Measurements from ENCODE around the gene INTU.
A peak's percentile ranks its signal among the peaks of the same experiment; 100 is the strongest.

INTU gene

DNA sequence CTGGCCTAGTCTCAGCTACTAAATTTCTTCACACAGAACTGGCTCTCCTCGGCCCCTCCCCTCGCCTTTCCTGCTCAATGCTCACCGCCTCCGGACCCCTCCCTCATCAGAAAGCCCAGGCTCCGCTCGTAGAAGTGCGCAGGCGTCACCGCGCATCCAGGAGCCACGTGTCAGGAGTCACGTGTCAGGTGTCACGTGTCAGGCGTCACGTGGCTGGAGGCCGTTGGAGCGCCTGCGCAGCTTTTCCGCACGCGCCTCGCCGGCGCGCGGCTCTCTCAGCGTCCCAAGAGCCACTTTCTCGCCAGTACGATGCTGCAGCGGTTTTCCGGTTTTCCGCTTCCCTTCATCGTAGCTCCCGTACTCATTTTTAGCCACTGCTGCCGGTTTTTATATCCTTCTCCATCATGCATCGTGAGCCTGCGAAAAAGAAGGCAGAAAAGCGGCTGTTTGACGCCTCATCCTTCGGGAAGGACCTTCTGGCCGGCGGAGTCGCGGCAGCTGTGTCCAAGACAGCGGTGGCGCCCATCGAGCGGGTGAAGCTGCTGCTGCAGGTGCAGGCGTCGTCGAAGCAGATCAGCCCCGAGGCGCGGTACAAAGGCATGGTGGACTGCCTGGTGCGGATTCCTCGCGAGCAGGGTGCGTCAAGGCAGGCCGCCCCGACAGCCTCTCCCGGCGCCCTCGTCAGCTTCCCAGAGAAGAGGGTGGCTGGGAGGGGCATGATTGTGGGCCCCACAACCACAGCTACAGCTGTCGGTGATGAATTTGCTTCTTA is 97.6 kb downstream of the INTU start, which contains the start of gene SLC25A31:
TSS of gene SLC25A31 (plus strand) at position 259 of the 772 bp plus-strand sequence. CDS start at position 405, 146 bp downstream.
- Histone ChIP-seq H3K4me2 (ENCODE audit: low read depth, low read length, poor library complexity, severe bottlenecking) (no peak within 1 kb of the TSS), H3K9me2 (replicated peaks; ENCODE audit: low read depth, low read length) (no peaks in the 10 kb centered on the region), H4K20me1 (ENCODE audit: insufficient read depth, low read length, poor library complexity, severe bottlenecking) (no peaks in the 10 kb centered on the region), H3F3A (ENCODE audit: low read depth) (no peaks in the 10 kb centered on the region), H3K9me3 (ENCODE audit: insufficient read depth, low read depth, low read length) (no peaks in the 10 kb centered on the region), H3K79me2 (ENCODE audit: insufficient read depth, low read length) (no peaks in the 10 kb centered on the region), H3K36me3 (ENCODE audit: insufficient read depth, low read length) (no peaks in the 10 kb centered on the region), H2AFZ (ENCODE audit: low read length) (no peak within 1 kb of the TSS), H3K9ac (ENCODE audit: low read depth, low read length, poor library complexity, severe bottlenecking) (no peak within 1 kb of the TSS), H3K4me1 (ENCODE audit: insufficient read depth, low read length, poor library complexity, severe bottlenecking) (no peaks in the 10 kb centered on the region), H3K4me3 (ENCODE audit: low read length, poor library complexity, severe bottlenecking) (no peak within 1 kb of the TSS), H3K27me3 (ENCODE audit: insufficient read depth, low read length, poor library complexity, severe bottlenecking) (no peaks in the 10 kb centered on the region)
- no peak for TF ChIP-seq EZH2phosphoT487 (IDR thresholded peaks at IDR 0.05; ENCODE audit: borderline replicate concordance)
- no peak for TF ChIP-seq CTCF (conservative IDR thresholded peaks at IDR 0.05; ENCODE audit: low read length)

DNA sequence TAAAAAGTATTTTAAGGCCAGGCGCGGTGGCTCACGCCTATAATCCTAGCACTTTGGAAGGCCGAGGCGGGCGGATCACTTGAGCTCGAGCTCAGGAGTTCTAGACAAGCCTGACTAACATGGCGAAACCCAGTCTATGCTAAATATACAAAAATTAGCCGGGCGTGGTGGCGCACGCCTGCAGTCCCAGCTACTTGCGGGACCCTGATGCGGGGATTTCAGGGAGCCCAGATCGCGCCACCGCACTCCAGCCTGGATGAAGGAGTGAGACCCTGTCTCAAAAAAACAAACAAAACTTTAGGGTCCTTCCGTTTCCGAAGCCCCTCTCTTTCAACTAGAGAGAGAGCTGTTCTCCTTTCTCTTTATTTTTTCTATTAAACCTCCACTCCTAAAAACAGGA is 98.6 kb downstream of the INTU start:
- no peaks in the 10 kb centered on the region for H3F3A ChIP-seq (ENCODE audit: low read depth)
- no peaks in the 10 kb centered on the region for H3K4me1 ChIP-seq (ENCODE audit: insufficient read depth, low read length, poor library complexity, severe bottlenecking)
- H3K4me3 ChIP-seq (ENCODE audit: low read length, poor library complexity, severe bottlenecking): no peak overlapping the region
- H3K9ac ChIP-seq (ENCODE audit: low read depth, low read length, poor library complexity, severe bottlenecking): no peak overlapping the region
- no peak overlapping the region for H3K4me2 ChIP-seq (ENCODE audit: low read depth, low read length, poor library complexity, severe bottlenecking)
- no peaks in the 10 kb centered on the region for H3K27me3 ChIP-seq (ENCODE audit: insufficient read depth, low read length, poor library complexity, severe bottlenecking)
- H4K20me1 ChIP-seq (ENCODE audit: insufficient read depth, low read length, poor library complexity, severe bottlenecking): no peaks in the 10 kb centered on the region
- TF ChIP-seq EZH2phosphoT487 (IDR thresholded peaks at IDR 0.05; ENCODE audit: borderline replicate concordance) (no peak), CTCF (conservative IDR thresholded peaks at IDR 0.05; ENCODE audit: low read length) (no peak)
- H3K9me2 ChIP-seq (replicated peaks; ENCODE audit: low read depth, low read length): no peaks in the 10 kb centered on the region
- H3K79me2 ChIP-seq (ENCODE audit: insufficient read depth, low read length): no peaks in the 10 kb centered on the region
- no peaks in the 10 kb centered on the region for H3K9me3 ChIP-seq (ENCODE audit: insufficient read depth, low read depth, low read length)
- H2AFZ ChIP-seq (ENCODE audit: low read length): no peak overlapping the region
- no peaks in the 10 kb centered on the region for H3K36me3 ChIP-seq (ENCODE audit: insufficient read depth, low read length)

- H3K79me2 ChIP-seq (ENCODE audit: insufficient read depth, low read length): no peaks in the 10 kb centered on the region
- no peaks in the 10 kb centered on the region for H3K4me1 ChIP-seq (ENCODE audit: insufficient read depth, low read length, poor library complexity, severe bottlenecking)
- H3K4me2 ChIP-seq (ENCODE audit: low read depth, low read length, poor library complexity, severe bottlenecking): no peak overlapping the region
- no peak overlapping the region for H3K9ac ChIP-seq (ENCODE audit: low read depth, low read length, poor library complexity, severe bottlenecking)
- no peaks in the 10 kb centered on the region for H3K9me3 ChIP-seq (ENCODE audit: insufficient read depth, low read depth, low read length)
- no peak overlapping the region; the same call in 1 of the 2 replicates for H2AFZ ChIP-seq (ENCODE audit: low read length)
- no peaks in the 10 kb centered on the region for H3K36me3 ChIP-seq (ENCODE audit: insufficient read depth, low read length)
- H3K27me3 ChIP-seq (ENCODE audit: insufficient read depth, low read length, poor library complexity, severe bottlenecking): no peaks in the 10 kb centered on the region
- peak; percentile 66 for TF ChIP-seq CTCF (conservative IDR thresholded peaks at IDR 0.05; ENCODE audit: low read length)
- TF ChIP-seq EZH2phosphoT487 (IDR thresholded peaks at IDR 0.05; ENCODE audit: borderline replicate concordance): no peak
- no peaks in the 10 kb centered on the region for H3F3A ChIP-seq (ENCODE audit: low read depth)
- H3K9me2 ChIP-seq (replicated peaks; ENCODE audit: low read depth, low read length): no peaks in the 10 kb centered on the region
- no peaks in the 10 kb centered on the region for H4K20me1 ChIP-seq (ENCODE audit: insufficient read depth, low read length, poor library complexity, severe bottlenecking)
- H3K4me3 ChIP-seq (ENCODE audit: low read length, poor library complexity, severe bottlenecking): no peak overlapping the region
These were observed 100.0 kb downstream of the INTU start for GRCh38 chr4:127732623-127733328.
